Measurements from ENCODE around the gene DOCK4. TPM values are rescaled to one million over a fixed set of nuclear protein-coding genes. Genes with fewer than 3 reads are reported as not detected.

DOCK4 gene
- total RNA-seq, 4 donors from 2014 or later: 14.0 to 48.1 (median 30.9) TPM

DNA sequence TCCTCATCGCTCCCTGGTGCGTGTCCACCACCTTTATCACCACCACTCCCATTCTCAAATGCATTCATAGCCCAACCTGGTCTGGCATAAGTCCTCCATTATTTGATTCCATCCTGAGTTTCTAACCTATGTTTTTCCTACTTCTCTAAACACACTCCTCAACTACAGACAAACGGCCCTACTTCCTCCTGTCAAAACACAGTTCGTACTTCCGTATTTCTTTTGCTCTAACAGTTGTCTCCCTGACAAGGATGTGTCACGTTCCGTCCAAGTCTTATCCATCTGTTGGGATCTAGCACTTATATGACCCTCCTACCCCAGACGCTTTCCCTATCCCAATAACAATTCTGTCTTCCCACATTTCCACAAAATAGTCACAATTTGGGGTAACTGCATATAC, 46.8 kb downstream of the DOCK4 start:
- WGBS, 2 donors: 75 to 79% methylated on average over 8 of the region's 8 CpGs
- Histone ChIP-seq H3K27me3 (no peaks in the 10 kb centered on the region), H3K27ac (no peak overlapping the region), H3K4me1 (peaks cover 0 to 11% of the 10 kb centered on the region in 2 donors), H3K9me3 (no peaks in the 10 kb centered on the region), H3K36me3 (no peaks in the 10 kb centered on the region), H3K4me3 (replicated peaks in 1 of 3) (no peak overlapping the region)
- intact Hi-C loops (cut with DNase I): no loop called here
- TF ChIP-seq, protein P1, sequence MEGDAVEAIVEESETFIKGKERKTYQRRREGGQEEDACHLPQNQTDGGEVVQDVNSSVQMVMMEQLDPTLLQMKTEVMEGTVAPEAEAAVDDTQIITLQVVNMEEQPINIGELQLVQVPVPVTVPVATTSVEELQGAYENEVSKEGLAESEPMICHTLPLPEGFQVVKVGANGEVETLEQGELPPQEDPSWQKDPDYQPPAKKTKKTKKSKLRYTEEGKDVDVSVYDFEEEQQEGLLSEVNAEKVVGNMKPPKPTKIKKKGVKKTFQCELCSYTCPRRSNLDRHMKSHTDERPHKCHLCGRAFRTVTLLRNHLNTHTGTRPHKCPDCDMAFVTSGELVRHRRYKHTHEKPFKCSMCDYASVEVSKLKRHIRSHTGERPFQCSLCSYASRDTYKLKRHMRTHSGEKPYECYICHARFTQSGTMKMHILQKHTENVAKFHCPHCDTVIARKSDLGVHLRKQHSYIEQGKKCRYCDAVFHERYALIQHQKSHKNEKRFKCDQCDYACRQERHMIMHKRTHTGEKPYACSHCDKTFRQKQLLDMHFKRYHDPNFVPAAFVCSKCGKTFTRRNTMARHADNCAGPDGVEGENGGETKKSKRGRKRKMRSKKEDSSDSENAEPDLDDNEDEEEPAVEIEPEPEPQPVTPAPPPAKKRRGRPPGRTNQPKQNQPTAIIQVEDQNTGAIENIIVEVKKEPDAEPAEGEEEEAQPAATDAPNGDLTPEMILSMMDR (IDR thresholded peaks at IDR 0.05): no peak
- no peak for TF ChIP-seq POLR2A (IDR thresholded peaks at IDR 0.05)
- no peak for DNase-seq

DNA sequence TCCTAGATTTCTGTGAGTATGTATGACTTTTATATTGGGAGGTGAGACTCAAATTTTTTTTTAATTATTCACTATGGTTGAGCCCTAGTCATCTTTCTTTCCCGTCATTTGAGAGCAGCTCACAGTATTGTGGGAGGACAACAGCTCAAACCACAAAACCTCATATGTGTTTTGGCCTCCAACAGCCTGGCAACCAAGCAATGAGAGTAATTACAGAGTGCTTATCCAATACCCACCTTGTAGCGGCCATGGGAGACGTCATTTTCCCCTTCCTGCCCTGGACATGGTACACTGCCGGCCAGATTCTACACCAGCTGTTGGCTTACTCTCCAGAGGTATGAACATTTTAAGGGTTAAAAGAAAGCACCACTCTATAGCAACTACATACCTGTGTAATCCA, 49.1 kb downstream of the DOCK4 start:
- no peak for DNase-seq
- Histone ChIP-seq H3K4me1 (peaks cover 0 to 4% of the 10 kb centered on the region in 2 donors), H3K36me3 (no peaks in the 10 kb centered on the region), H3K4me3 (replicated peaks in 1 of 3) (no peak overlapping the region), H3K9me3 (no peaks in the 10 kb centered on the region), H3K27me3 (no peaks in the 10 kb centered on the region), H3K27ac (no peak overlapping the region)
- intact Hi-C loops (cut with DNase I): no loop called here
- 73 to 81% methylated on average over 4 of the region's 4 CpGs for WGBS, 2 donors
- TF ChIP-seq, protein P1 (IDR thresholded peaks at IDR 0.05): no peak
- no peak for TF ChIP-seq POLR2A (IDR thresholded peaks at IDR 0.05)

DNA sequence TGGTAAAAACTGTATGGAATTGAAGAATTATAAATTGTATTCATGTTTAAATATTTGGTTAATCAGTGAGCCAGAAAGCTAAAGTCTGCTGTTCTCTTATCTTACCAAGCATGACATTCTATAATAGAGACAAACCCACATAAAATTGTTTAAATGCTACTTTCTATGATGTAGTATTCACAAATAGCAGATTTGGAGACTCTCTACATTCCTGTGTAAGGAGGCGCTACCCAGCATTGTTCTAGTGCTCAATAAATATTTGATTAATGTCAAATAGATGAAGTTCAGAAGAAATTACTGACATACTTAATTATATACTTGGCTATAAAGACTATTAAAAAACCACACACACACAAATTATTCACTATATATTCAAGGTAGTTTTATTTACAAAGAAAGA, 49.8 kb downstream of the DOCK4 start:
- H3K9me3 ChIP-seq: no peaks in the 10 kb centered on the region
- no peak overlapping the region for H3K4me3 ChIP-seq (replicated peaks in 1 of 3)
- no peak overlapping the region for H3K27ac ChIP-seq
- H3K4me1 ChIP-seq: no peaks in the 10 kb centered on the region
- WGBS, 2 donors: 97 to 100% methylated on average over 1 of the region's 1 CpG
- no peaks in the 10 kb centered on the region for H3K36me3 ChIP-seq
- no peak for DNase-seq
- intact Hi-C loops (cut with DNase I): no loop called here
- no peak for TF ChIP-seq POLR2A (IDR thresholded peaks at IDR 0.05)
- TF ChIP-seq, protein P1 (IDR thresholded peaks at IDR 0.05): no peak
- H3K27me3 ChIP-seq: no peaks in the 10 kb centered on the region

DNA sequence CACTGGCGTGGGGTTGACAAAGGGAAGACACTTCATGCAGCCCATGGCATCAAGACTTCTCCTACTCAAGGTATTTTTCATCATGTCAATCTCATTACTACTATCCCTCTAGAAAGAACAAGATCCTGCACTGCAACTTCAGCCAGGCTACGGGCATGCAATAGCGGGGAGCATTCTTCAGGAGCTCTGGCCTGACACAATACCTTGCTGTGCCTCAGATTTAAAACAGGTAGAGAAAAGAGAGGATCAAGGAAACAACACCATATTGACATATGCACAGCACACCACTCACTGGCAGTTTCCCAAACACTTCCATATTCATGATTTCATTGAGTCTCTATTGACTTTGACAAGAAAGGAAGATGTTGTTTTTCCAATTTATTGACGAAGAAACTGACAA, 51.5 kb downstream of the DOCK4 start:
- no peak overlapping the region for H3K27ac ChIP-seq
- DNase-seq: no peak
- no peaks in the 10 kb centered on the region for H3K27me3 ChIP-seq
- no peaks in the 10 kb centered on the region for H3K9me3 ChIP-seq
- no peak overlapping the region for H3K4me3 ChIP-seq (replicated peaks in 1 of 3)
- H3K36me3 ChIP-seq: no peaks in the 10 kb centered on the region
- no peaks in the 10 kb centered on the region for H3K4me1 ChIP-seq
- intact Hi-C loops (cut with DNase I): no loop called here
- WGBS, 2 donors: 71 to 74% methylated on average over 4 of the region's 4 CpGs
- no peak for TF ChIP-seq POLR2A (IDR thresholded peaks at IDR 0.05)
- TF ChIP-seq, protein P1 (IDR thresholded peaks at IDR 0.05): no peak

DNA sequence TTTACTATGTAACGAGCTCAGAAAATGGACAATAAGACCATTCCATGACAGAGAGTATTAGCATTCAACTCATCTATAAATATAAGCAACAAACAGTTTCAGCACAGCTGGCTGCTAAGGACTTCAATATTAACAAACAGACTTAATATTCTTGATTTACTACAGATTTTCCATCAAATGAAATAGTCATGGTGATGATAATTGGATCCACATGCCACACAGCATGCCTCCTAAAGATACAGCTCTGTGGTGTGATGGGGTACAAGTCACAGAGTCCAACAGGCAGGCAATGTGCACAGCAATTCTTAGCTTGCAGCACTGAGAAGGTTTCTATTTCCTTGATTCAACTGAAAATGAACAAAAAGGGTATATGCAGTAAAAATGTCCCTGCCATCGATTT, 54.0 kb downstream of the DOCK4 start:
- H3K4me1 ChIP-seq: no peaks in the 10 kb centered on the region
- no peaks in the 10 kb centered on the region for H3K27me3 ChIP-seq
- no peaks in the 10 kb centered on the region for H3K36me3 ChIP-seq
- no peak for DNase-seq
- H3K27ac ChIP-seq: no peak overlapping the region
- TF ChIP-seq, protein P1 (IDR thresholded peaks at IDR 0.05): no peak
- TF ChIP-seq POLR2A (IDR thresholded peaks at IDR 0.05): no peak
- WGBS, 2 donors: 82 to 87% methylated on average over 2 of the region's 2 CpGs
- H3K9me3 ChIP-seq: no peaks in the 10 kb centered on the region
- no peak overlapping the region for H3K4me3 ChIP-seq (replicated peaks in 1 of 3)
- intact Hi-C loops (cut with DNase I): no loop called here

Data from thyroid gland (tissue), 4 donors.